Measurements from ENCODE around the gene MTCL1.

MTCL1 gene

DNA sequence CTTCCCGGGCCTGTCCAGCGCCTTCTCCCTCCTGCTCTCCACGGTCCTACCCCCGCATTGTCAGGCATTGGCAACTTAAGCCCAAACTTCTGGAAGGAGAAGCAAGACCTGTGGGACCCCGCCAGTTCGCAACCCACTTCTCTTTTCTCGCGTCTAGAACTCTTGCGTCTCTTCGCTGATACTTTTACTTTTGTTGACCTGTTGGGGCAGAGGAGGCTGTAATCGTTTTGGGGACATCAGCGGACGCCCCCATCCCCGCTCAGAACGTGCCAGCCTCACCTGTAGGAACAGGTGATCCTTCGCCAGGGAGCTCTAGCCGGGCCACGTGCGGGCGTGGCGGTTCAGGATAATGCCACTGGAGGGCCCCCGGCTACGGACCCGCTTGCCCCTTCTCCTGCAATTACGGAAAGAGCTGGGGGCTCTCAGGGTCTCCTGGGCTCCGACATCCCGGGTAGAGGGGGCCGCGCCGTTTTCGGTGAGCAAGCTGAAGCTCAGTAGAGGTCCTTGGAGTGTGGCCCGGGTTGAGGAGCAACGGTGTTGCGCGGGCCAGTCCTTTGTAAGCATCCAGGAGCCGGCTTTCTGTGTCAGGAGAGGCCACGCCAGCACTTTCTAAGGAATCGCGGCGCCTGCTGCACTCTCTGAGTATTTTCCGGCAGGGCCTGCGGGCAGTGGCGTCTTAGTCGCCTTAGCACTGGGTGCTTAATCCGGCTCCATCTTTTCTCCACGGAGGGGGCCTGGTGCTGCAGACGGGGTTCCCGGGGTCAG is 1.6 kb downstream of the MTCL1 start:
- ChIA-PET CTCF (interaction anchor here (0.6 to 5.9 kb wide), 12 partner anchors 11 to 282 kb away, joined by 3 to 35 read pairs (median 3); no protein-coding TSS in a partner anchor), POLR2A (interaction anchor here (1.0 to 1.6 kb wide), 3 partner anchors 94 to 276 kb away, joined by 3 to 5 read pairs (median 4); no protein-coding TSS in a partner anchor)
- peak overlapping the region; percentile 86 for H3K4me3 ChIP-seq (ENCODE audit: low read depth, low read length)
- no peak for DNase-seq (ENCODE audit: low read depth, low spot score)
- TF ChIP-seq, protein P1, sequence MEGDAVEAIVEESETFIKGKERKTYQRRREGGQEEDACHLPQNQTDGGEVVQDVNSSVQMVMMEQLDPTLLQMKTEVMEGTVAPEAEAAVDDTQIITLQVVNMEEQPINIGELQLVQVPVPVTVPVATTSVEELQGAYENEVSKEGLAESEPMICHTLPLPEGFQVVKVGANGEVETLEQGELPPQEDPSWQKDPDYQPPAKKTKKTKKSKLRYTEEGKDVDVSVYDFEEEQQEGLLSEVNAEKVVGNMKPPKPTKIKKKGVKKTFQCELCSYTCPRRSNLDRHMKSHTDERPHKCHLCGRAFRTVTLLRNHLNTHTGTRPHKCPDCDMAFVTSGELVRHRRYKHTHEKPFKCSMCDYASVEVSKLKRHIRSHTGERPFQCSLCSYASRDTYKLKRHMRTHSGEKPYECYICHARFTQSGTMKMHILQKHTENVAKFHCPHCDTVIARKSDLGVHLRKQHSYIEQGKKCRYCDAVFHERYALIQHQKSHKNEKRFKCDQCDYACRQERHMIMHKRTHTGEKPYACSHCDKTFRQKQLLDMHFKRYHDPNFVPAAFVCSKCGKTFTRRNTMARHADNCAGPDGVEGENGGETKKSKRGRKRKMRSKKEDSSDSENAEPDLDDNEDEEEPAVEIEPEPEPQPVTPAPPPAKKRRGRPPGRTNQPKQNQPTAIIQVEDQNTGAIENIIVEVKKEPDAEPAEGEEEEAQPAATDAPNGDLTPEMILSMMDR (IDR thresholded peaks at IDR 0.05; ENCODE audit: insufficient read depth, low read length, missing control alignments): peak; percentile 33

DNA sequence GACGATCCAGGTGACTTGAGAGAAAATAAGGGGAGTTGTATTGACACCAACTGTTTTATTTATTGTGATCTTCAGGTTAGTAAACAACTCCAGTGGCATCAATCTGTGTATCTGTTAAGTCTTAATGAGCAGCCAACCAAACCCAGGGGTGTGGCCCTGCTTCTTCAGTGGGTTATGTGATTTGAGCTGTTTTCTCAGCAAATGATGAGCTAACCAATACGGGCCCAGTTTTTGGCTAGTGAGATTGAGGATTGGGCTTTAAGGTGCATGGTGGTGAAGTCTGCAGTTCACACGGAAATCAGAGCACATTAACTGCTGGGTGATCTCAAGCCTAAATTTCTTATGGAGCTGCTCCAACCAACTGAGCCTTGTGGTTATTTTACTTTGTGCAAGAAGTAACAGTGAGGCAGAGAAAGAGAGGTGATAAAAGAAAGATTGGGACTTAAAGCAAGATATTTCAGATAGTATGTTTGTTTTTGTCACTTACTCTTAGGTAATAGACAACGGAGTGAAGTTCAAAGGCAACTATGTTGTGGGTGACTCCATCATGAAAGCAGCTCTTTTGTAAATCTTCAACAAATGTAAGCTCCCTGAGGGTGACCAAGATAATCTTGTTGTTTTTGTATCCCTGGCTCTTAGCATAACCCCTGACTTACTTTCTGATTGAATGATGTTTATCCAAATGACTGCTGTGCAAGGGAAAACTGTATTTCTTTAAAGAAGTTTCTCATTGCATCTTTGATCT is 2.4 kb downstream of the MTCL1 start:
- peak overlapping the region; percentile 86 for H3K4me3 ChIP-seq (ENCODE audit: low read depth, low read length)
- DNase-seq (ENCODE audit: low read depth, low spot score): no peak
- ChIA-PET POLR2A (interaction anchor here (0.8 to 1.6 kb wide), 4 partner anchors 40 to 275 kb away, joined by 3 to 5 read pairs (median 4); no protein-coding TSS in a partner anchor), CTCF (interaction anchor here (0.7 to 5.9 kb wide), 12 partner anchors 9 to 281 kb away, joined by 3 to 35 read pairs (median 4); no protein-coding TSS in a partner anchor)
- TF ChIP-seq, protein P1 (IDR thresholded peaks at IDR 0.05; ENCODE audit: insufficient read depth, low read length, missing control alignments): no peak

DNA sequence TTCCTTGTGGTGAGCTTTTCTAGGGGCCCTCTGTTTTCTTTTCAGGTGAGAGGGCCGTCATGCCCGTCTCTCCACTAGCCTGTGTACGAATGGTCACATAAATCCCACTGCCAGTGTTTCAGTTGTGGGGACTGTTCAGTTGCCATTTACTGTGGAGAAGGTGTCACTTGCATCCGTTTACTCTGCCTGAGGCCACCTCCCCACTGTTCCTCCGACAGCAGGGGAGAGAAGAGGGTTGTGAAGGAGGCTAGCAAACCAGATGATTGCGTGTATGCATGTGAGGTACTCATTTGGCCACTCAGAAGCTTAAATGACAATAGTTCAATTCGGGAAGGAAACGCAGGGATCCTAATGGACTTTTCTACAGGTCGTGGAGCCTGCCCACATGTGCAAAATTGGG is 3.3 kb downstream of the MTCL1 start:
- TF ChIP-seq, protein P1 (IDR thresholded peaks at IDR 0.05; ENCODE audit: insufficient read depth, low read length, missing control alignments): no peak
- POLR2A ChIA-PET: no interaction called here
- peak overlapping the region; percentile 86 for H3K4me3 ChIP-seq (ENCODE audit: low read depth, low read length)
- CTCF ChIA-PET: interaction anchor here (0.8 to 5.9 kb wide), 4 partner anchors 9 to 280 kb away, joined by 3 to 35 read pairs (median 10); no protein-coding TSS in a partner anchor
- no peak for DNase-seq (ENCODE audit: low read depth, low spot score)

DNA sequence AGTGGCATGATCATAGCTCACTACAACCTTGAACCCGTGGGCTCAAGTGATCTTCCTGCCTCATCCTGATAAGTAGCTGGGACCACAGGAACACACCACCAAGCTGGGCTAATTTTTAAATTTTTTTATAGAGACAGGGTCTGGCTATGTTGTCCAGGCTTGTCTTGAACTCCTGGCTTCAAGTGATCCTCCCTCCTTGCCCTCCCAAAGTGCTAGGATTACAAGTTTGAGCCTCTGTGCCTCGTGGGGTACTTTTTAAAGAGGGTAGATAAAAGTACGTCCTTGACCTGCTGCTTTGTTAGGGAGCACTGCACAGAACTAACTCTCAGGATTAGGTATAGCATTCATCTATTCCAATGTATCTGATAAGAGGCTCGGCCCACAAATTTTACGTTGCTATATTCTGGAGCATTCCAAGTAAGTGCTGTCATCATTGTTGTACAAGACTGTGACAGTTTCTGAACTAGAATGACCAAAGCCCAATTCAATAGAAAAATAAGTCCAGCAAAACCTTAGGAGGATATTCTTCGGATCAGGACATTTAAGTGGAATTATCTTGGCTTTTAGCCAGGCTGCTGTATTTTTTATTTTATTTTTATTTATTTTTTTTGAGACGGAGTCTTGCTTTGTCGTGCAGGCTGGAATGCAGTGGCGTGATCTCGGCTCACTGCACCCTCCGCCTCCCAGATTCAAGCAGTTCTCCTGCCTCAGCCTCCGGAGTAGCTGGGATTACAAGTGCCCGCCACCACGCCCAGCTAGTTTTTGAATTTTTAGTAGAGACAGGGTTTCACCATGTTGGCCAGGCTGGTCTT is 4.1 kb downstream of the MTCL1 start:
- ChIA-PET CTCF (interaction anchor here (0.8 to 5.9 kb wide), 4 partner anchors 8 to 279 kb away, joined by 3 to 35 read pairs (median 4); no protein-coding TSS in a partner anchor), POLR2A (no interaction called here)
- peak overlapping the region; percentile 86 for H3K4me3 ChIP-seq (ENCODE audit: low read depth, low read length)
- TF ChIP-seq, protein P1 (IDR thresholded peaks at IDR 0.05; ENCODE audit: insufficient read depth, low read length, missing control alignments): no peak
- no peak for DNase-seq (ENCODE audit: low read depth, low spot score)

DNA sequence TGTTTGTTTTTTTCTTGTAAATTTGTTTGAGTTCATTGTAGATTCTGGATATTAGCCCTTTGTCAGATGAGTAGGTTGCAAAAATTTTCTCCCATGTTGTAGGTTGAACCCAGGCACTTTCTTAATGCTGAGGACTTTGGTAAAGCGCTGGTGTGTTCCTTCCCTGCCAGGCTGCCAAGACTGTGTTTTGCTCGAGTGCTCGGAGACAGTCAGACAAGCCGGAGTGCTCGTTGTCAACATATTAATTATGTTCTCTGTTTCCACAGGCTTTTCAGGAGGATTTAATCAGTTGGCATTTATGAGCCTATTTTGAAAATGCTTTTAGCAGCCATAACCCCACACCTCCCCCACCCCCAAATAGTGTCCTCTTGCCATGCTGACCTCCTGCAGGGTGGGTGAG is 6.4 kb downstream of the MTCL1 start:
- POLR2A ChIA-PET: interaction anchor here (0.6 kb wide), 1 partner anchor 8 kb away, joined by 3 read pairs; no protein-coding TSS in a partner anchor
- TF ChIP-seq, protein P1 (IDR thresholded peaks at IDR 0.05; ENCODE audit: insufficient read depth, low read length, missing control alignments): no peak
- DNase-seq (ENCODE audit: low read depth, low spot score): no peak
- CTCF ChIA-PET: interaction anchor here (1.8 kb wide), 1 partner anchor 10 kb away, joined by 5 read pairs; no protein-coding TSS in a partner anchor
- no peak overlapping the region for H3K4me3 ChIP-seq (ENCODE audit: low read depth, low read length)
